RWPE1 (cell line): ENCODE results near the gene ARSB.

Experiments
- CTCF ChIA-PET: fragments of 350-600 bp; sonication (Branson Sonifier 250); formaldehyde crosslinking; extraction: SDS; loops from one replicate; lab custom pipeline; 2021; lab: Yijun Ruan, JAX
- POLR2A ChIA-PET: fragments of 400-600 bp; formaldehyde crosslinking; extraction: SDS; loops from one replicate; lab custom pipeline; 2020; ENCODE audit warnings: antibody characterized with exemption; ENCODE audit not compliant: low non-redundant PET; lab: Yijun Ruan, JAX
- DNase-seq: peaks from one replicate; pipeline ENCODE4 v3.0.0; 2012; ENCODE audit warnings: low spot score
- H3K27ac ChIP-seq: fragments of 450-650 bp; 2 replicates; pipeline ENCODE4 v1.5.1; 2017
- CTCF ChIP-seq: fragments of 450-650 bp; conservative IDR thresholded peaks from 2 replicates; pipeline ENCODE4 v1.5.1; 2017; ENCODE audit warnings: low read depth, mild to moderate bottlenecking

Gene ARSB

GRCh38 chr5:78821536-78822021, 163.5 kb downstream of the ARSB start:
- no peak for DNase-seq
- CTCF ChIA-PET = no interaction called here
- no peak overlapping the region for H3K27ac ChIP-seq
- no peak for TF ChIP-seq CTCF
- POLR2A ChIA-PET = no interaction called here

DNA sequence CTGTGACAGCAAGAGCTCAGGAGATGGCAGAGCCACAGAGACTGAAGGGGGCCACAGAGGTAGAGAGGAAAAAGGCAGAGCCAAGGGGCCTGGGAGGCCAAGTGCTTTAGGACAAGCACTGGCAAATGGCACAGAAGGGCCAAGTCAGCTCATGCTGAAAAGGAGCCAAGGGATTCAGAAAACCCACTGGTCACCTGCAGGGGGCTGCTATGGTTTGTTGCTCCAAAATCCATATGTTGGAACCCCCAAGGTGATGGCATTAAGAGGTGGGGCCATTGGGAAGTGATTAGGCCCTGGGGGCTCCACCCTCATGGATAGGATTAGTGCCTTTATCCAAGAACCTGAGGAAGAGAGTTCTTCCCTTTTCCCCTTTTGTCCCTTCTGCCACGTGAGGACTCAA, 165.4 kb downstream of the ARSB start:
- TF ChIP-seq CTCF = no peak
- H3K27ac ChIP-seq = no peak overlapping the region
- ChIA-PET POLR2A (no interaction called here), CTCF (no interaction called here)
- DNase-seq = no peak

- POLR2A ChIA-PET = no interaction called here
- no peak overlapping the region for H3K27ac ChIP-seq
- no peak for TF ChIP-seq CTCF
- no peak for DNase-seq
- CTCF ChIA-PET = no interaction called here
These were observed 165.9 kb downstream of the ARSB start for GRCh38 chr5:78819166-78819565.

DNA sequence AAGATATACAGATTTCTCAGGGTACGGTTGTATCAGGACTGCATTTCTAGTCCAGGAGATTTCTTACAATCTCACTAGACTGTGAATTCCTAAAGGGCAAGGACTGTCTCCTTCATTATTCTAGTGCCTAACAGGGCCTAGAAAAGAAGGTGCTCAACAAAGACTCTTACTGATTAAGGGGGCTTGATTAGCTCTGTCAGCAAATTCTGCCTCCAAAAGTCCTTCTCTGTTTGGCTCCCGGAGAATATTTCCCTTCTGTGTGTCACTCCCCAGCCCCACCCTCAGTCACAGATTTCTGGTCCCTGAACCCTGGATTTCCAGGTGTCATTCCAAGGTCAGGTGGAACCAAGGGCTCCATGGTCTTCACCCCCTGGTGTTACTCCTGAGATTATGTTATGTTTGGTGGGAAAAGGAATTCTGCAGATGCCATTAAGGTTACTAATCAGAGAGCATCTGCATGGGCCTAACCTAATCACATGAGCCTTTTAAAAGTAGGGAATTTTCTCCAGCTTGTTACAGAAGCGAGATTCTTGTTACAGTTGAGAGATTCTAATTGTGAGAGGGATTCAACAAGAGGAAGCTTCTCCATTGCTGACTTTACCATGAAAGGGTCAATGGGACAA, 168.9 kb downstream of the ARSB start:
- CTCF ChIA-PET = no interaction called here
- H3K27ac ChIP-seq = no peak overlapping the region
- TF ChIP-seq CTCF = no peak
- DNase-seq = no peak
- POLR2A ChIA-PET = no interaction called here

GRCh38 chr5:78813906-78814530, 171.1 kb downstream of the ARSB start:
- no peak overlapping the region for H3K27ac ChIP-seq
- no peak for TF ChIP-seq CTCF
- ChIA-PET POLR2A (no interaction called here), CTCF (interaction anchor here (0.7 kb wide), 1 partner anchor 749 kb away, joined by 4 read pairs; no protein-coding TSS in a partner anchor)
- no peak for DNase-seq

GRCh38 chr5:78813286-78813685, 171.8 kb downstream of the ARSB start:
- DNase-seq = no peak
- TF ChIP-seq CTCF = no peak
- CTCF ChIA-PET = no interaction called here
- H3K27ac ChIP-seq = no peak overlapping the region
- POLR2A ChIA-PET = no interaction called here
